HepG2 (cell line): ENCODE results near the gene TBL3. TPM values are rescaled to one million over a fixed set of nuclear protein-coding genes. Genes with fewer than 3 reads are reported as not detected.

Experiments used
- ARID3A ChIP-seq: IDR thresholded peaks from 2 replicates; pipeline ENCODE4 v1.6.1; 2012; ENCODE audit warnings: low read depth, low read length, improper control_type of control experiment
- CEBPB ChIP-seq: IDR thresholded peaks from 2 replicates; pipeline ENCODE4 v1.6.1; 2011; ENCODE audit warnings: low read depth, low read length, improper control_type of control experiment, borderline replicate concordance
- FIP1L1 ChIP-seq: fragments of 200-400 bp; formaldehyde crosslinking; IDR thresholded peaks from 2 replicates; pipeline ENCODE4 v1.6.1; 2018; ENCODE audit warnings: low read depth, mild to moderate bottlenecking, low read length, moderate library complexity, borderline replicate concordance; ENCODE audit not compliant: insufficient read depth
- FOXA3 ChIP-seq: IDR thresholded peaks from 2 replicates; pipeline ENCODE4 v1.6.1; 2016; ENCODE audit warnings: missing genetic modification reagents, missing compliant biosample characterization
- GATAD2A ChIP-seq: IDR thresholded peaks from 2 replicates; pipeline ENCODE4 v1.6.1; 2016
- KLF6 ChIP-seq: IDR thresholded peaks from 2 replicates; pipeline ENCODE4 v1.8.0; 2016; ENCODE audit warnings: missing biosample characterization, missing genetic modification reagents
- TEAD3 ChIP-seq: optimal IDR thresholded peaks from 2 replicates; pipeline ENCODE3; 2016; ENCODE audit warnings: borderline replicate concordance
- ZBED4 ChIP-seq: sonication (generic); formaldehyde crosslinking; IDR thresholded peaks from 2 replicates; pipeline ENCODE4 v1.4.0; 2020; ENCODE audit warnings: missing genetic modification reagents, borderline replicate concordance
- polyA plus RNA-seq, 8 experiments: library from polyadenylated mRNA; depleted of rRNA in 3 of 8; stranded (reverse) in 7 of 8; unstranded in 1 of 8; fragments of >200 nt; fragmentation: Illumina TruSeq in 4 of 8; extraction: Trizol in 4 of 8; gene quantifications; 2 replicates each; pipeline versions ENCODE4 v1.2.1 to v1.2.3, GENCODE V29; 2011 to 2016; ENCODE audit warnings: low read depth in 4 of 8, missing spikeins in 1 of 8, mixed read lengths in 1 of 8; ENCODE audit not compliant: insufficient read depth in 1 of 8
- total RNA-seq, 5 experiments: library from RNA; depleted of rRNA; stranded (reverse); fragments of >200 nt; fragmentation: Illumina TruSeq; extraction: Trizol; gene quantifications; 2 replicates each; pipeline ENCODE4 v1.2.3, GENCODE V29; 2016; ENCODE audit warnings: low read depth in 1 of 5
- TF ChIP-seq, protein P1 (sequence below): IDR thresholded peaks from 2 replicates; pipeline ENCODE4 v1.6.1; 2016; ENCODE audit warnings: control low read depth
- TF ChIP-seq, protein P2 (sequence below): sonication (generic); formaldehyde crosslinking; IDR thresholded peaks from 2 replicates; pipeline ENCODE4 v1.4.0; 2020; ENCODE audit warnings: missing genetic modification reagents, mild to moderate bottlenecking, borderline replicate concordance

The TBL3 gene
- total and polyA plus RNA-seq, 2 of the 13 experiments (the other 11 are each of a cell fraction or from before 2014, with no cell fraction given), result 16.8 to 38.0 TPM

DNA sequence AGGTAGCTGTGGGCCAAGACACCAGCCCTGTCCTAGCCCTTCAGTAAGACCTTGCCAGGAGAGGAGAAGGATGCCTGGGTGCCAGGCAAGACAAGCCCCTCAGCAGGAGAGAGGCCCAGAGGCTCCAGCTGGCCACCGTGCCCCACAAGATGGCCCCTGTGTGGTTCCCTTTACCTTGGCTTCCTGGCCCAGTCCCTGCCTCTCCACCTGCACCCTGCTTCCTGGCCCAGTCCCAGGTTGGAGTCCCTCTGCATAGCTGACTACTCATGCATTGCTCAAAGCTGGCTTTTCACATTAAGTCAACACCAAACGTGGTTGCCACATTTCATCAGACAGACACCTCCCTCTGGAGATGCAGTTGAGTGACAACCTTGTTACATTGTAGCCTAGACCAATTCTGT is 21.9 kb downstream of the TBL3 start (continued):
- TF ChIP-seq ZBED4 (peak; percentile 76; the same call in 1 of the 2 replicates), FOXA3 (peak; percentile 87), FIP1L1 (no peak), ARID3A (peak; percentile 56; the same call in 1 of the 2 replicates), TEAD3 (CRISPR knock-in tag) (peak; percentile 53), KLF6 (no peak), CEBPB (peak; percentile 93), GATAD2A (CRISPR knock-in tag) (peak; percentile 60)
- TF ChIP-seq, protein P1, sequence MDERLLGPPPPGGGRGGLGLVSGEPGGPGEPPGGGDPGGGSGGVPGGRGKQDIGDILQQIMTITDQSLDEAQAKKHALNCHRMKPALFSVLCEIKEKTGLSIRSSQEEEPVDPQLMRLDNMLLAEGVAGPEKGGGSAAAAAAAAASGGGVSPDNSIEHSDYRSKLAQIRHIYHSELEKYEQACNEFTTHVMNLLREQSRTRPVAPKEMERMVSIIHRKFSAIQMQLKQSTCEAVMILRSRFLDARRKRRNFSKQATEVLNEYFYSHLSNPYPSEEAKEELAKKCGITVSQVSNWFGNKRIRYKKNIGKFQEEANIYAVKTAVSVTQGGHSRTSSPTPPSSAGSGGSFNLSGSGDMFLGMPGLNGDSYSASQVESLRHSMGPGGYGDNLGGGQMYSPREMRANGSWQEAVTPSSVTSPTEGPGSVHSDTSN (CRISPR knock-in tag), result peak; percentile 61
- TF ChIP-seq, protein P2, sequence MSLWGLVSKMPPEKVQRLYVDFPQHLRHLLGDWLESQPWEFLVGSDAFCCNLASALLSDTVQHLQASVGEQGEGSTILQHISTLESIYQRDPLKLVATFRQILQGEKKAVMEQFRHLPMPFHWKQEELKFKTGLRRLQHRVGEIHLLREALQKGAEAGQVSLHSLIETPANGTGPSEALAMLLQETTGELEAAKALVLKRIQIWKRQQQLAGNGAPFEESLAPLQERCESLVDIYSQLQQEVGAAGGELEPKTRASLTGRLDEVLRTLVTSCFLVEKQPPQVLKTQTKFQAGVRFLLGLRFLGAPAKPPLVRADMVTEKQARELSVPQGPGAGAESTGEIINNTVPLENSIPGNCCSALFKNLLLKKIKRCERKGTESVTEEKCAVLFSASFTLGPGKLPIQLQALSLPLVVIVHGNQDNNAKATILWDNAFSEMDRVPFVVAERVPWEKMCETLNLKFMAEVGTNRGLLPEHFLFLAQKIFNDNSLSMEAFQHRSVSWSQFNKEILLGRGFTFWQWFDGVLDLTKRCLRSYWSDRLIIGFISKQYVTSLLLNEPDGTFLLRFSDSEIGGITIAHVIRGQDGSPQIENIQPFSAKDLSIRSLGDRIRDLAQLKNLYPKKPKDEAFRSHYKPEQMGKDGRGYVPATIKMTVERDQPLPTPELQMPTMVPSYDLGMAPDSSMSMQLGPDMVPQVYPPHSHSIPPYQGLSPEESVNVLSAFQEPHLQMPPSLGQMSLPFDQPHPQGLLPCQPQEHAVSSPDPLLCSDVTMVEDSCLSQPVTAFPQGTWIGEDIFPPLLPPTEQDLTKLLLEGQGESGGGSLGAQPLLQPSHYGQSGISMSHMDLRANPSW (CRISPR knock-in tag), result no peak
